ENCODE measurements around the gene LRRC1. TPM values are rescaled to one million over a fixed set of nuclear protein-coding genes. Genes with fewer than 3 reads are reported as not detected.

The LRRC1 gene
- total RNA-seq, 1 donor from 2014 or later = 9.3 TPM

DNA sequence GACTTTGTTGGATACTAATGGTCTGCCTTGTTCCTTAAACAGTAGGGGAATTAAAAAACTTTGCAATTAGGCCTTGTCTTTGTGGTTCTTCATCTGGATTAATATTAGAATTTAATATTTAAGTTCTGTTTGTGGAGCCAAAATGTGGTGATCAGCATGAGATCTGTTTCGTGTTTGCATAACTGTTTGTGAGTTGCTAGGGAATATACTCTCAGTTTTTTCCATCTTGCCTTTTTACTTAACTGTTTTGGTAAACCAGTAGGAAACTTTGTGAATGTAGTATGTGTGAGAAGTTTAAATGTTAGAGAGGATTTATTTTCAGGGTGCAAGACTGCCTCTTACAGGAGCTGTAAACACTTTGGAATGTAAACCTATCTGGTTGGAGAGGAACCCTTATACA is 35.6 kb downstream of the LRRC1 start:
- TF ChIP-seq, protein P1, sequence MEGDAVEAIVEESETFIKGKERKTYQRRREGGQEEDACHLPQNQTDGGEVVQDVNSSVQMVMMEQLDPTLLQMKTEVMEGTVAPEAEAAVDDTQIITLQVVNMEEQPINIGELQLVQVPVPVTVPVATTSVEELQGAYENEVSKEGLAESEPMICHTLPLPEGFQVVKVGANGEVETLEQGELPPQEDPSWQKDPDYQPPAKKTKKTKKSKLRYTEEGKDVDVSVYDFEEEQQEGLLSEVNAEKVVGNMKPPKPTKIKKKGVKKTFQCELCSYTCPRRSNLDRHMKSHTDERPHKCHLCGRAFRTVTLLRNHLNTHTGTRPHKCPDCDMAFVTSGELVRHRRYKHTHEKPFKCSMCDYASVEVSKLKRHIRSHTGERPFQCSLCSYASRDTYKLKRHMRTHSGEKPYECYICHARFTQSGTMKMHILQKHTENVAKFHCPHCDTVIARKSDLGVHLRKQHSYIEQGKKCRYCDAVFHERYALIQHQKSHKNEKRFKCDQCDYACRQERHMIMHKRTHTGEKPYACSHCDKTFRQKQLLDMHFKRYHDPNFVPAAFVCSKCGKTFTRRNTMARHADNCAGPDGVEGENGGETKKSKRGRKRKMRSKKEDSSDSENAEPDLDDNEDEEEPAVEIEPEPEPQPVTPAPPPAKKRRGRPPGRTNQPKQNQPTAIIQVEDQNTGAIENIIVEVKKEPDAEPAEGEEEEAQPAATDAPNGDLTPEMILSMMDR (conservative IDR thresholded peaks at IDR 0.05; ENCODE audit: low read depth, low read length) = no peak
- H3K4me3 ChIP-seq (ENCODE audit: low read depth, low read length) = no peak overlapping the region
- no peak for DNase-seq (ENCODE audit: low read depth)

DNA sequence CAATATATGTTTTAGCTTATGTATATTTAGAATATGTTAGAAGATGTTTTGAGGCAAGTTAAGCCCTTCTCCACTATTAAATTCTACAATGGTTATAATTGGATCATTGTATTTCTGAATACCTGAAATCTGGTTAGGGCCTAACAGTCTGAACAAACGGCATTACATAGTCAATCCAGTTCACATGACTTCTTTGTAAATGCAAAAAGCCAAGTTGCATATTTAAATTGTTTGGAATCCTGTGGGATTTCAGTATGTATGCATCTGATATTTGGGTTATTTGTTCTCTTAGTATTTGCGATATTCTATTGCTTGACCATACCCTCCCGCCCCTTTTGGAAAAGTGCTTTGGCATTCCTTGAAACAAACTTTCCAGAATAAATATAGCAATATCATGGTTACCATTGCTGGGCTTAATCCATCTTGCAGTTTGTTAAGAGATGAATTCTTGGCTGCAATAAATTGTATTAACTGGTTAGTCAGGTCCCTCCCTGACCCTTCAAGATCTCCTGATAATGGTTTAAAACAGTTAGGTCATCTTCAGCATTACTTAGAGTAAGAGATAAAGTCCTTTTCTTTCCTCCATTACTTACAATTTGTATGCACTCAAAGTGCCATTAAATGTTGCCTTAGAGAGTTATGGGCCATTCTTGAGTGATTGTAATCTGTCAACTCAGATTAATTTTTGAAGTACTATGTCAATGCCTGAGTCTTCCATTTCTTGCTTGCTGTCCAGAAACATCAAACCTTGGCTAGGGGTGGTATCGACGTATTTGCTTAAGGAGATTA is 36.5 kb downstream of the LRRC1 start:
- TF ChIP-seq, protein P1 (conservative IDR thresholded peaks at IDR 0.05; ENCODE audit: low read depth, low read length) = no peak
- DNase-seq (ENCODE audit: low read depth) = no peak
- no peak overlapping the region for H3K4me3 ChIP-seq (ENCODE audit: low read depth, low read length)

- no peak for DNase-seq (ENCODE audit: low read depth)
- TF ChIP-seq, protein P1 (conservative IDR thresholded peaks at IDR 0.05; ENCODE audit: low read depth, low read length) = no peak
- no peak overlapping the region for H3K4me3 ChIP-seq (ENCODE audit: low read depth, low read length)
These were observed 37.3 kb downstream of the LRRC1 start for GRCh38 chr6:53831936-53832660.

GRCh38 chr6:53833155-53833554 is 38.4 kb downstream of the LRRC1 start:
- H3K4me3 ChIP-seq (ENCODE audit: low read depth, low read length) = no peak overlapping the region
- no peak for DNase-seq (ENCODE audit: low read depth)
- TF ChIP-seq, protein P1 (conservative IDR thresholded peaks at IDR 0.05; ENCODE audit: low read depth, low read length) = no peak

DNA sequence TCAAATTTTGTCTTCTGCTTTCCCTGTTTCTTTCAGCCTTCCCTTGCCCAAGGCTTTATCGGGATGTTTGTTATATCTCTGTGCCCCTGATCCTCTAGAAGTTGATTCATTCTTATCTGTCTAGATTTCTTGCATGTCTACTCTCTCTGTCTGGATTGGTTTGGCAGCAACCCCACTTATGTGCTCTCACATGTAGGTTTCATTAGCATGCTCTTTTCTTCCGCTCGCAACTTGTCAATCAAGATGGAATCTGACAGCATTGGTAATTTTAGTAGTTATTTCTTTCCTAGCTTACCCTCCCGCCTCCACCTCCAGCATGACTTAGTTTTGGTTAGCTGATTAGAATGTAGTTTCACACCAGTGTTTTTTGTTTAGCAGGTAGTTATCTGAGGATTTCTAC is 39.3 kb downstream of the LRRC1 start:
- TF ChIP-seq, protein P1 (conservative IDR thresholded peaks at IDR 0.05; ENCODE audit: low read depth, low read length) = no peak
- no peak overlapping the region for H3K4me3 ChIP-seq (ENCODE audit: low read depth, low read length)
- no peak for DNase-seq (ENCODE audit: low read depth)

DNA sequence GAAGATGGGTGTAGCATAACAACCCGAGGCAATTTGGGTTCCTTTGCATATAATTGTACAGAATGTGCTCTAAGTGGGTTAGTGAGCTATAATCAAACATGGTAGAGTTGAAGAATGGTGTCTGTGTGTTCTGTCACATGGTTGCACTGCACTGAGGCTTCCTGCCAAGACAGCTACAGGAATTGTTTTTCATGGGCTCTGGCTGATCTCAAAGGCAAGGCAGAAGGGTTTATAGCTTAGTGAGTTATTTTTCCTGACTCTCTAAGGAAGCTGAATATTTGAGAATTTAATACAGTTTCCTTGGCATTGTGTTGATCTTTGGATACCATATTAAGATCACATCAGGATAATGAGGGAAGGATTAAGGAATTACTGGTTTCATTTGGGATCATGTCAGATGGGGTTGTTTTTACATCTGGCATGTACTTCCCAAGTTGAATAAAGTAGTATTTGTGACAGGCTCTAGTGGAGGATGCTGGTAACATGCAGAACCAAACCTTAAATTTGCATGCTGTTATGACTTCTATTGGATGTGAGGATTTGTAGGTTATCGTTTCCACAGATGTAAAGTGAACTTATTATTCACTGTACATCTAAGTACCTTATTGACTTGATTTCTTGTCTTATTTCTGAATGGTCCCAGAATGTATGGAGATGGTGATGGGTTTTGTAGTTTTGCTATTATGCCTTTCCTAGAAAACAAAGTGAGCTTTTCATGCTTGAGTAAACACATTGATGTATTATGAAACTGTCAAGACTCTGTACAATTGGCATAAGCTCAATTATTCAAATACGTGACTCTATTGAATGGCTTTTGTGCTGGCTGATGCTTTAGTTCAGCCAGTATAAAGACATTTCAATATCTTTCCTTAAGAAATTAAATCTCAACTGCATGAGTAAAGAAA is 43.3 kb downstream of the LRRC1 start:
- H3K4me3 ChIP-seq (ENCODE audit: low read depth, low read length) = no peak overlapping the region
- TF ChIP-seq, protein P1 (conservative IDR thresholded peaks at IDR 0.05; ENCODE audit: low read depth, low read length) = no peak
- DNase-seq (ENCODE audit: low read depth) = no peak
